HL-60 (cell line): ENCODE measurements around the gene ITIH1.
"Not testable (repeated sequence)": the region's sequence is repeated elsewhere in the genome, so short reads cannot be mapped to it uniquely, and the experiment has no call there.

Source experiments
- GABPA ChIP-seq: IDR thresholded peaks from 2 replicates; pipeline ENCODE4 v1.6.1; 2012; ENCODE audit warnings: low read depth
- POLR2AphosphoS5 ChIP-seq: IDR thresholded peaks from 2 replicates; pipeline ENCODE4 v1.6.1; 2012; ENCODE audit warnings: low read depth
- TF ChIP-seq, protein P1 (sequence below): IDR thresholded peaks from one replicate; pipeline ENCODE4 v1.5.1; 2011; ENCODE audit warnings: low read length, control low read depth, inconsistent platforms; ENCODE audit not compliant: insufficient read depth

DNA sequence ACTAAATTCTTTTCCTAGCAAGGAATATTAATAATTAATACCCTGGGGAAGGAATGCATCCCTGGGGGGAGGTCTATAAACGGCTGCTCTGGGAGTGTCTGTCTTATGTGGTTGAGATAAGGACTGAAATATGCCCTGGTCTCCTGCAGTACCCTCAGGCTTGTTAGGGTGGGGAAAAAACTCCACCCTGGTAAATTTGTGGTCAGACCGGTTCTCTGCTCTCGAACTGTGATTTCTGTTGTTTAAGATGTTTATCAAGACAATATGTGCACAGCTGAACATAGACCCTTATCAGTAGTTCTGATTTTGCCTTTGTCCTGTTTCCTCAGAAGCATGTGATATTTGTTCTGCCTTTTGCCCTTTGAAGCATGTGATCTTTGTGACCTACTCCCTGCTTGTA, 48.6 kb upstream of the ITIH1 start:
- TF ChIP-seq, protein P1, sequence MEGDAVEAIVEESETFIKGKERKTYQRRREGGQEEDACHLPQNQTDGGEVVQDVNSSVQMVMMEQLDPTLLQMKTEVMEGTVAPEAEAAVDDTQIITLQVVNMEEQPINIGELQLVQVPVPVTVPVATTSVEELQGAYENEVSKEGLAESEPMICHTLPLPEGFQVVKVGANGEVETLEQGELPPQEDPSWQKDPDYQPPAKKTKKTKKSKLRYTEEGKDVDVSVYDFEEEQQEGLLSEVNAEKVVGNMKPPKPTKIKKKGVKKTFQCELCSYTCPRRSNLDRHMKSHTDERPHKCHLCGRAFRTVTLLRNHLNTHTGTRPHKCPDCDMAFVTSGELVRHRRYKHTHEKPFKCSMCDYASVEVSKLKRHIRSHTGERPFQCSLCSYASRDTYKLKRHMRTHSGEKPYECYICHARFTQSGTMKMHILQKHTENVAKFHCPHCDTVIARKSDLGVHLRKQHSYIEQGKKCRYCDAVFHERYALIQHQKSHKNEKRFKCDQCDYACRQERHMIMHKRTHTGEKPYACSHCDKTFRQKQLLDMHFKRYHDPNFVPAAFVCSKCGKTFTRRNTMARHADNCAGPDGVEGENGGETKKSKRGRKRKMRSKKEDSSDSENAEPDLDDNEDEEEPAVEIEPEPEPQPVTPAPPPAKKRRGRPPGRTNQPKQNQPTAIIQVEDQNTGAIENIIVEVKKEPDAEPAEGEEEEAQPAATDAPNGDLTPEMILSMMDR, result not testable (repeated sequence)
- not testable (repeated sequence) for TF ChIP-seq GABPA, POLR2AphosphoS5
